Jurkat, Clone E6-1 (cell line): ENCODE results near the gene CACNA2D1.

Experiments used
- DNase-seq: peaks from one replicate; pipeline ENCODE4 v3.0.0-alpha.2; 2011; ENCODE audit warnings: low read depth, low spot score
- H3K4me3 ChIP-seq: 2 replicates; pipeline ENCODE4 v1.5.1; 2011; ENCODE audit warnings: mild to moderate bottlenecking, low read length, control low read depth, moderate library complexity

Gene CACNA2D1

GRCh38 chr7:82209179-82209747 lies 234.3 kb downstream of the CACNA2D1 start:
- H3K4me3 ChIP-seq: no peak overlapping the region
- no peak for DNase-seq

DNA sequence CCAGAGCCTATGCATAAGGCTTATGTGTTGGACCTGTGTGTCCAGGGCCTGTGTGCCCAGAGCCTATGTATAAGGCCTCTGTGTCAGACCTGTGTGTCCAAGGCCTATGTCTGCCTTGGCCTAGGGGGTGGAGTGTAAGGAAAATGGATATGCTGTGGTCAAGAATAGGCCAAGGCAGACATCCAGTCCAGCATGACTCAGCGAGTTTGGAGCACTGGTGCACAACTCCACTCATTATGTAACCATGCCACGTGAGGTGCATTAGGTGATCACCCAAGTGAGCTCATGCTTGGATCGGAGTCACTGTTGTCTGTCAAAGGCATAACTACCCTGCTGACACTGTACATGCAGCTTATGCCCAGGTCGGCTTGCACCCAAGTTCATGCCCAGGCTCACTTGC lies 238.9 kb downstream of the CACNA2D1 start:
- H3K4me3 ChIP-seq: no peak overlapping the region
- no peak for DNase-seq

DNA sequence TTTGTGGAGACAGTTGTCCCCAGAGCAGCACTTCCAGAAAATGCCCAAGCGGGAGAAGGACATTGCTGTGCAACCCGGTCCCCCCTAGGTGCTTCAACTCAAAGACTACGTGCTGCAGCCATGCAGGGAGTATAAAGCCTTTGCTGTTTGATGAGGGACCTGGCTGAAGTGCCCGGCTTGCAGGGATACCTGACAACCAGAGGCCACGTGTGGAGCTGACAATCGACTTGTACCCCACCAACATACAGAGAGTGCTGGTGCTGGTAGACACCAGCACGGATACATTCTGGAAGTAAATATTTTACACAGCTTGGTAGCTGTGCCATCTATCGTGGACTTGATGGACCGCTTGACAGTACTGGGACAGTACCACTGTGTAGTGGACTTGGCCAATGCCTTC lies 240.6 kb downstream of the CACNA2D1 start:
- no peak for DNase-seq
- no peak overlapping the region for H3K4me3 ChIP-seq

- DNase-seq: no peak
- no peak overlapping the region for H3K4me3 ChIP-seq
These were observed 241.5 kb downstream of the CACNA2D1 start for GRCh38 chr7:82202107-82202506.

DNA sequence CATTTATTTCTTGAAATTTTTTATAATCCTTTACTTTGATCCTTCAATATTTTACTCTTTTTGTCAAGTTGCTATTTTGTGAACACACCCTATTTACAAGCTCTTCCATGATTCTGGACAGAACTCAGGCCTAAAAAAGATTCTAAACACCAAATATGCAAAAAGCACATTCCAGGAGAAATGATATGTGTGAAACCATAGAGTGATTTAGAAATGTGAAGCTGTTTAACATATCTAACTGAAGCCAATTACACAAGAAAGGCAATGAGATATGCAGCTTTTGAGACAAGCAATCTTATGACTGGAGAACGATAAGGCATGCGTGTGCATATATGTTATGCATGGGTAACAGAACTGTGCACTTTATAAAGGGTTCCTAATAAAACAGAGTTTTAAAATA lies 243.0 kb downstream of the CACNA2D1 start:
- no peak for DNase-seq
- H3K4me3 ChIP-seq: no peak overlapping the region

GRCh38 chr7:82194016-82194643 lies 249.4 kb downstream of the CACNA2D1 start:
- no peak for DNase-seq
- no peak overlapping the region for H3K4me3 ChIP-seq

DNA sequence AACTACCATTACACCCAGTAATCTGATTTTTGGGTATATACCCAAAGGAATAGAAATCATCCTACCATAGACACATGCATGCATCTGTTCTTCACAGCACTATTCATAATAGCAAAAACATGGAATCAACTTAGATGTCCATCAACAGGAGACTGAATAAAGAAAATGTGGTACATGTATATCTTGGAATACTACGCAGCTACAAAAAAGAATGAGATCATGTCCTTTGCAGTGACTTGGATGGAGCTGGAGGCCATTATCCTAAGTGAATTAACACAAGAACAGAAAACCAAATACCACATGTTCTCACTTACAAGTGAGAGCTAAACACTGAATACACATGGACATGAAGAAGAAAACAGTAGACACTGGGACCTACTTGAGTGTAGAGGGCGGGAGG lies 254.9 kb downstream of the CACNA2D1 start:
- no peak overlapping the region for H3K4me3 ChIP-seq
- no peak for DNase-seq

DNA sequence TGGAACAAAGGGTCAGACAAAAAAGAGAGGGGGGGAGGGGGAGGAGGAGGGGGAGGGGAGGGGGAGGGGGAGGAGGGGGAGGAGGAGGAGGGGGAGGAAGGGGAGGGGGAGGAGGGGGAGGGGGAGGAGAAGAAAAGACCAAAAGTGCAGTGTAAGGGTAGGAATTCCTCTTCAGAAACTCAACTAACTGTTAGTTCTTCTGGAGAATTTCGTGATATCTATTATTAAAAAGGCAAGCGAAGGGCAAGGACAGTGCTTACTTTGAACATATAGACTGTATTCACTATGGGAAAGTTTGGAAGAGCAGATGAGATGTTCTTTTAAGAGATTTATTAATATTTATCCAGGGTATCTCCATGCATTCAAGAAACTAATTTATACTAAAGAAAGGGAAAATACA lies 258.1 kb downstream of the CACNA2D1 start:
- no peak overlapping the region for H3K4me3 ChIP-seq
- no peak for DNase-seq

GRCh38 chr7:82183634-82184033 lies 259.9 kb downstream of the CACNA2D1 start:
- DNase-seq: peak; percentile 1
- H3K4me3 ChIP-seq: no peak overlapping the region

DNA sequence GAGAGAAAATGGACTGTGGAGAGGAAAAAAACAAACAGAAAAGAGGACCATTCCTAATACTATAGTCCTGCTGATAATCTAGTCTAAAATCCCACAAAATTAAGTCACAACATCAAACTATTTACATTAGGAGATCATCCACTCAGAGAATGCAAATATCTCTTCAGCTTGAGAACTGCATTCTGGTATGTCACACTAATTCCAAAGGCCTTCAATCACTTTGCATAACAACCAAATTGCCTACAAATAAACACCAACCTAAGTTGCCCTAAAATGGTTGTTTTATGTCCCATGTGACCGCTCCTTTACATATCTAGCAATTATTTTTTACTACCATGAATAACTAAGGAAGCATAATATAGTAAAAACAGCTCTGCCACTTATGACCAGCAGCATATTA lies 264.3 kb downstream of the CACNA2D1 start:
- H3K4me3 ChIP-seq: no peak overlapping the region
- DNase-seq: no peak

GRCh38 chr7:82175319-82175718 lies 268.3 kb downstream of the CACNA2D1 start:
- H3K4me3 ChIP-seq: no peak overlapping the region
- no peak for DNase-seq

- H3K4me3 ChIP-seq: no peak overlapping the region
- DNase-seq: no peak
These were observed 270.1 kb downstream of the CACNA2D1 start for GRCh38 chr7:82173400-82174021.

DNA sequence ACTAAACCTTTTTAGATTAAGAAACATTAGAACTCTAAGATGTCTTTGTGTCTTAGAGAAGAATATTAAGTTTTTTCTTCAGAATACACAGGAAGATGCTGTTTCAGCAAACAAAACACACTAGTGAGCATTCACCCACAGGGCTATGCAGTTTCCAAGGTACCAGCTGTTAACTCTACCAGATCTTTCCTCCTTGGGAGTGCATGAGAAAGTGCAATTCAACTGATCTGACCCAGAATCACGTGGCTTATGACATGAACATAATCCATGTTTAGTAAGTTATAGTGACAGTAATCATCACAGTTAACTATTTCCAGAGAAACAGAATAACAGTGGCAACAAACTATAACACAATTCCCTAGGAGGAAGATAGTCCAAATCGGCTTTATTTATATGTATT lies 270.7 kb downstream of the CACNA2D1 start:
- H3K4me3 ChIP-seq: no peak overlapping the region
- DNase-seq: no peak

GRCh38 chr7:82172017-82172416 lies 271.6 kb downstream of the CACNA2D1 start:
- H3K4me3 ChIP-seq: no peak overlapping the region
- peak; percentile 0 for DNase-seq

GRCh38 chr7:82167558-82168314 lies 275.8 kb downstream of the CACNA2D1 start:
- no peak overlapping the region for H3K4me3 ChIP-seq
- no peak for DNase-seq

DNA sequence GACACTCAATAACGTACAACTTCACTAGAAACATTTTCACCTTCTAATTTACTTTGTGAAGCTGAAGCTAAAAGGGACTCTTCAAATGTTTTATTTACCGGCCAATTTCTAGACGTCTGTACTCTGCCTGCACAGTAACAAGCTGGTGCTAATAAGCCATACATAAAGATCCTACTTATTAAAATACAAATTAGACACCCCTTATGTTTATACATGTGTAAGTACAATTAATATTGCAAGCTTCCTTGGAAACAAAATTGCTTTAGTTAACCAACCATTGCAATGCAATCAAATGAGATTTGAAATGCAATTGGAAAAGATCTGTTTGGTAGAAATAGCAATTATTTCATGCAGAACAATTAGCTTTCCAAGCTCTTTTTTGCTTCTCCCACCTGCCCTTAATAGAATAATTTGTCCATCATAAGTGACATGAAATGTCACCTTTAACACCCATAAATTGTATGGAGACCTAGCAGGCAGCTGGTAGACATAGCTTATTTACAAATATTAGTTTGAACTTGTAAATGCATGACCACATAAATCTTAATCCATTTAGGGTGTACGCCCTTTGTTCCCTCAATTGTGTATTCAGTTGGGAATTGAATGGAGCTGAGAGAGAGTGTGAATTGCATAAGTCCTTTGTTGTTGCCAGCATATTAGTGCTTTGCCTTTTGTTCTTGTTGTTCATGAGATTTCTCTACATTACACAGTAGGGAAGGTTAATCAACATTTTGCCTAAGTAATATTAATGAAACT lies 277.1 kb downstream of the CACNA2D1 start:
- no peak overlapping the region for H3K4me3 ChIP-seq
- no peak for DNase-seq

GRCh38 chr7:82164813-82165212 lies 278.8 kb downstream of the CACNA2D1 start:
- H3K4me3 ChIP-seq: no peak overlapping the region
- no peak for DNase-seq

DNA sequence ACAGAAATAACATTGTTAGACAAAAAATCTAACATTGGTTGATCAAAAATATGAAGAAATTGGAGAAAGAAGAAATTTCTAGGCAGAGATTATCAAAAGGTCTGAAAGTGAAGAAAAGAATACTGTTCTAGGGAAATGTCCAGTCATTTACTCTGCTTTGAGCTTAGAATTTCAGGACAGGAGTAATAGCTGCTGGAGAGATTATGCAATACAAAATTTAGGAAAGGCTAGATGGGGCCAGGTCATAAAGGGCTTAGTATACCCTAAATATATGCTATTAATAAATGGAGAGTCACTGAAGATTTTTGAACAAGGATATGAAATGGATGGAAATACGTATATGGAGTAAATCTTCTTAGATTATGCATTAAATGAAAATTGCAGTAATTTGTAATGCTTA lies 279.2 kb downstream of the CACNA2D1 start:
- DNase-seq: no peak
- no peak overlapping the region for H3K4me3 ChIP-seq

- H3K4me3 ChIP-seq: no peak overlapping the region
- no peak for DNase-seq
These were observed 280.0 kb downstream of the CACNA2D1 start for GRCh38 chr7:82163586-82163985.

GRCh38 chr7:82162289-82162688 lies 281.3 kb downstream of the CACNA2D1 start:
- H3K4me3 ChIP-seq: no peak overlapping the region
- DNase-seq: no peak
